Neutrophil (primary cell): ENCODE measurements around the gene MEIS2.

Experiments used
- H3K27ac ChIP-seq: fragments of 200-600 bp; sonication (generic); 2 replicates; pipeline ENCODE4 v1.5.1; 2016; ENCODE audit warnings: mild to moderate bottlenecking, moderate library complexity
- H3K27me3 ChIP-seq: fragments of 200-600 bp; sonication (generic); 2 replicates; pipeline ENCODE4 v1.6.0; 2016; ENCODE audit warnings: mild to moderate bottlenecking
- H3K36me3 ChIP-seq: fragments of 200-600 bp; sonication (generic); 2 replicates; pipeline ENCODE4 v1.5.1; 2017
- H3K4me1 ChIP-seq, 2 experiments: fragments of 200-600 bp in 1 of 2; sonication (generic) in 1 of 2; 1 replicate in 1 of 2; 2 replicates in 1 of 2; pipeline versions ENCODE4 v1.5.1 to v1.6.1; 2013 to 2016; ENCODE audit warnings: low read depth in 1 of 2, low read length in 1 of 2, mild to moderate bottlenecking in 1 of 2, moderate library complexity in 1 of 2; ENCODE audit not compliant: control insufficient read depth in 1 of 2, insufficient read depth in 1 of 2
- H3K4me3 ChIP-seq, 2 experiments: fragments of 200-600 bp in 1 of 2; sonication (generic) in 1 of 2; 1 replicate in 1 of 2; 2 replicates in 1 of 2; pipeline ENCODE4 v1.5.1; 2013 to 2016; ENCODE audit warnings: low read depth in 1 of 2, low read length in 1 of 2, mild to moderate bottlenecking in 1 of 2, moderate library complexity in 1 of 2
- H3K9me3 ChIP-seq: fragments of 200-600 bp; sonication (generic); 2 replicates; pipeline ENCODE4 v1.5.1; 2016
- TF ChIP-seq, protein P1 (sequence below): fragments of 200-600 bp; sonication (generic); IDR thresholded peaks from 2 replicates; pipeline ENCODE4 v1.5.1; 2016; ENCODE audit warnings: antibody characterized with exemption

Gene MEIS2

DNA sequence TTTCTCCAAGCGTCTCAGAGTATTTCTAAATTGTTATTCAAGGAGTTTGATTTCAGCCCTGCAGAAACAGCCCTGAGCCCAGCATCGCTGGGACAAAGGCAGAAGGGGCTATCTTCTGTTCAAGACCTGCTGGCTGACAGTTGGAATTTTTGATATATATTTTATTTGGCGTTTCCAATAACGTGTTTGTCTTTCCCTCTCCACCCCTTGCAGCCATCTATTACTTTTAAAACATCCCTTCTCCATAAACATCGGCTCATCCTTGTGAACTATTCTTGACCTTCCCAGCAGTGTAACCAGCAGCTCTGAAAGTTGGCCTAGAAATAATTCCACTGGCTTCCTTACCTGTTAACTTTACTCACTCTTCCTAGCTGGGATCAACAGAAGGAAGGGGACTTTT lies 5.5 kb upstream of the MEIS2 start:
- peaks cover 100% of the 10 kb centered on the region for H3K27me3 ChIP-seq
- peaks cover 9 to 18% of the 10 kb centered on the region in 2 experiments for H3K4me1 ChIP-seq
- H3K27ac ChIP-seq: no peak overlapping the region
- H3K36me3 ChIP-seq: no peaks in the 10 kb centered on the region
- H3K9me3 ChIP-seq: no peaks in the 10 kb centered on the region
- TF ChIP-seq, protein P1, sequence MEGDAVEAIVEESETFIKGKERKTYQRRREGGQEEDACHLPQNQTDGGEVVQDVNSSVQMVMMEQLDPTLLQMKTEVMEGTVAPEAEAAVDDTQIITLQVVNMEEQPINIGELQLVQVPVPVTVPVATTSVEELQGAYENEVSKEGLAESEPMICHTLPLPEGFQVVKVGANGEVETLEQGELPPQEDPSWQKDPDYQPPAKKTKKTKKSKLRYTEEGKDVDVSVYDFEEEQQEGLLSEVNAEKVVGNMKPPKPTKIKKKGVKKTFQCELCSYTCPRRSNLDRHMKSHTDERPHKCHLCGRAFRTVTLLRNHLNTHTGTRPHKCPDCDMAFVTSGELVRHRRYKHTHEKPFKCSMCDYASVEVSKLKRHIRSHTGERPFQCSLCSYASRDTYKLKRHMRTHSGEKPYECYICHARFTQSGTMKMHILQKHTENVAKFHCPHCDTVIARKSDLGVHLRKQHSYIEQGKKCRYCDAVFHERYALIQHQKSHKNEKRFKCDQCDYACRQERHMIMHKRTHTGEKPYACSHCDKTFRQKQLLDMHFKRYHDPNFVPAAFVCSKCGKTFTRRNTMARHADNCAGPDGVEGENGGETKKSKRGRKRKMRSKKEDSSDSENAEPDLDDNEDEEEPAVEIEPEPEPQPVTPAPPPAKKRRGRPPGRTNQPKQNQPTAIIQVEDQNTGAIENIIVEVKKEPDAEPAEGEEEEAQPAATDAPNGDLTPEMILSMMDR: no peak
- H3K4me3 ChIP-seq: no peak overlapping the region

DNA sequence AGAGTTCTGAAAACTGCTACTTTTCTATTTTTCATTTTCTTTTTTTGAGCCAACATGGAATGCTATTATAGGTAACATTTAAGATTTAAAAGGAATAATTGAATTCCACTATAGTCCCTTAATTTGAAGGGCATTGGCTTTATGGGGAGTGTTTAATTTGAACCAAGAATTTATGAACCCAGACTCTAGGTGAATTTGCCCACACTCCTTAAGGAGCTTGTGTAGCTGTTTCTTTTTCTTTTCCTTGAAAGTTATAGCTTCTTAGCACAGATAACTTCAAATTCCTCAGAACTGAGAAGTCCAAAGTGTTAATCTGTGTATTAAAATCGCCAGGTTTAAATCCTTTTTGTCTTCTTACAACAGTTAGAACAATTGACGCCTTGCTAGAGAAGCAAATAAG lies 4.7 kb upstream of the MEIS2 start:
- Histone ChIP-seq H3K36me3 (no peaks in the 10 kb centered on the region), H3K27ac (no peak overlapping the region), H3K27me3 (peaks cover 100% of the 10 kb centered on the region), H3K9me3 (no peaks in the 10 kb centered on the region), H3K4me3 (no peak overlapping the region), H3K4me1 (peaks cover 16 to 22% of the 10 kb centered on the region in 2 experiments)
- TF ChIP-seq, protein P1: no peak

DNA sequence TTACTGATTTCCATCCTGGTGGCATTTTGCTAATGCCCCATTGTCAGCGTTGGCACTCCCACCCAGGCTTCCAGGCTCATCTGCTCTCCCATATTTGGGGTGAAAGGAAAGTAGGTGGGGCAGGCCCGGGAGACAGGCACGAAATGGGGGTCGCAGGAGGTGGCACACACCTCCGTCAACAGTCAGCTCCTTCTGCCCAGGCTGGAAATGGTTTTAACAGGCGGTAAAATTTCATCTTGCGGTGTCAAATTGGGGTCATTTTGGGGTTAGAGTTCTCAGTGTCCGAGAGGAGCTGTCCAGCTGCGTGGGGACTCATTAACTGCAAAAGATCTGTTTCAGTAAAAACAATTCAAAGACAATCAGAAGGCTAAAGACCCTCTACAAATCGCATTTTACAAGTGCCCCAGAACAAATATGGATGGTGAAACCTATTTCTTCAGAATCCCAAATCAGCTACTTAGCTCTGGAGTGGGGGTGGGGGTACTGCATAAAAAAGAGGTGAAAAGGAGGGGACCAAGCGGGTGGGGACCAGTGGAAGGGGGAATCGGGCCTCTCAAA lies 4.2 kb upstream of the MEIS2 start:
- H3K4me1 ChIP-seq: peaks cover 20 to 26% of the 10 kb centered on the region in 2 experiments
- no peak overlapping the region for H3K4me3 ChIP-seq
- TF ChIP-seq, protein P1: no peak
- H3K27me3 ChIP-seq: peaks cover 100% of the 10 kb centered on the region
- H3K27ac ChIP-seq: no peak overlapping the region
- no peaks in the 10 kb centered on the region for H3K9me3 ChIP-seq
- no peaks in the 10 kb centered on the region for H3K36me3 ChIP-seq

DNA sequence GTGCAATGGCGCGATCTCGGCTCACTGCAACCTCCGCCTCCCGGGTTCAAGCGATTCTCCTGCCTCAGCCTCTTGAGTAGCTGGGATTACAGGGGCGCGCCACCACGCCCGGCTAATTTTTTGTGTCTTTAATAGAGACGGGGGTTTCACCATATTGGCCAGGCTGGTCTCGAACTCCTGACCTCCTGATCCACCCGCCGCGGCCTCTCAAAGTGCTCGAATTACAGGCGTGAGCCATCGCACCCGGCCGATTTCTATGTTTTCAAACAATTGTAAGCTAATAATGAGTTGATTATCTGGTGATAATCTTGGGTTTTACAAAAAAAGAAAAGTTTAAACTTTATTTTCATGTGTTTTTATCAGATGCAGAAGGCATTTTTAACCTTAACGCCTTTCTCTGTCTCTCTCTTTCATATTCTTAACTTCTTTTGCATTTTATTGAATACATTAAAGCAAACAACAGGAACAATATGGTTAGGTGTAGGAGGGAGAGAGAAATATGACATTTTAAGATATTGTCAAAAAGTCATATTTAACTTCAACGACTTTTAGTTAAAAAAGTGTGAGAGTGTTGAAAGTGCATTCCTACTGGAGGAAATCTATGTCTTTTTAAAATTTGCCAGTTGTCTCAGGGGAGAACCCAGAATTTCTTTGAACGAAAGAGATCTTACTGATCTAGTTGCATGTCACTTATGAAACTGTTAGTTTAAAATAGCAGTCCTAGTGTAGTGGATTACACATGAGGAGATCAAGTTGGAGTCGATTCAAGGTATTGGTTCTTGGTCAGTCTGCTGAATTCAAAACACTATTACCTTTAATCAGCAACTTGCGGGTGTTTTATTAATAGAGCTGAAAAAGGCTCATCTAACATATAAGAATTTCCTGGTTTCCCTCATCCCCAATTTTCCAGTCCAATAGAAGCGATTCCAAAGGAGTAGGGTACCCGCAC lies 3.4 kb upstream of the MEIS2 start:
- no peaks in the 10 kb centered on the region for H3K36me3 ChIP-seq
- TF ChIP-seq, protein P1: no peak
- H3K9me3 ChIP-seq: no peaks in the 10 kb centered on the region
- peaks cover 100% of the 10 kb centered on the region for H3K27me3 ChIP-seq
- no peak overlapping the region for H3K4me3 ChIP-seq
- H3K4me1 ChIP-seq: peaks cover 25 to 31% of the 10 kb centered on the region in 2 experiments
- H3K27ac ChIP-seq: no peak overlapping the region

DNA sequence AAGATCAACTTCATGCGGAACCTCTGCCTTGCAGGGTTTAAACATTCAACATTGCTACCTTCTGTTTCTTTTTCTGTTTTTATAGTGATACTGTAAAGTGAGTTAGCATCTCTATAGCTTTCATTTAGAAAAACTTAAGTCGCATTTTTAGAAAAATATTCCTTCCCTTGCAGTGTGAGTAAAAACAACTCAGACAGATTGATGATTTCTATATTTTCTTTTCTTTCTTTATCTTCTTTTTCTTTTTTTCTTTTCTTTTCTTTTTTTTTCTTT lies 2.8 kb upstream of the MEIS2 start:
- no peak overlapping the region for H3K4me3 ChIP-seq
- no peaks in the 10 kb centered on the region for H3K36me3 ChIP-seq
- H3K27me3 ChIP-seq: peaks cover 100% of the 10 kb centered on the region
- H3K9me3 ChIP-seq: no peaks in the 10 kb centered on the region
- peaks cover 28 to 31% of the 10 kb centered on the region in 2 experiments for H3K4me1 ChIP-seq
- H3K27ac ChIP-seq: no peak overlapping the region
- TF ChIP-seq, protein P1: no peak
